Gastrocnemius medialis (tissue), 4 donors: Measurements from ENCODE around the gene LEMD2. TPM values are rescaled to one million over a fixed set of nuclear protein-coding genes. Genes with fewer than 3 reads are reported as not detected.

ENCODE experiments used
- ATAC-seq, 2 donors: fragments of 150-250 bp; one replicate each; pipeline ENCODE4 v1.9.1; 2016
- DNase-seq, 2 donors: peaks; one replicate each; pipeline ENCODE4 v3.0.0-alpha.2; 2019
- H3K27ac ChIP-seq, 4 donors: fragments of 200-600 bp; sonication (generic); 1 replicate in 1 of 4; 2 replicates in 3 of 4; pipeline ENCODE4 v1.5.1; 2016 to 2018; ENCODE audit warnings: mild to moderate bottlenecking in 2 of 4, moderate library complexity in 1 of 4
- H3K27me3 ChIP-seq, 3 donors: fragments of 200-600 bp; sonication (generic) in 2 of 3; 1 replicate in 1 of 3; 2 replicates in 2 of 3; pipeline versions ENCODE4 v1.5.1 to v1.6.0; 2016 to 2019; ENCODE audit warnings: mild to moderate bottlenecking in 1 of 3, moderate library complexity in 1 of 3
- H3K36me3 ChIP-seq, 2 donors: fragments of 200-600 bp; sonication (generic) in 1 of 2; one replicate each; pipeline ENCODE4 v1.5.1; 2017 to 2018
- H3K4me1 ChIP-seq, 2 donors: fragments of 200-600 bp; sonication (generic) in 1 of 2; one replicate each; pipeline ENCODE4 v1.5.1; 2016 to 2017; ENCODE audit warnings: mild to moderate bottlenecking in 2 of 2
- H3K4me3 ChIP-seq, 4 donors: fragments of 200-600 bp; sonication (generic) in 3 of 4; 1 replicate in 1 of 4; 2 replicates in 3 of 4; pipeline ENCODE4 v1.5.1; 2016 to 2019; ENCODE audit warnings: mild to moderate bottlenecking in 2 of 4
- H3K9me3 ChIP-seq, 3 donors: fragments of 200-600 bp; sonication (generic) in 2 of 3; 1 replicate in 1 of 3; 2 replicates in 2 of 3; pipeline ENCODE4 v1.5.1; 2016 to 2019
- POLR2A ChIP-seq, 2 donors: fragments of 450-650 bp; IDR thresholded peaks; one replicate each; pipeline ENCODE4 v1.6.1; 2017; ENCODE audit warnings: antibody characterized with exemption in 2 of 2, mild to moderate bottlenecking in 2 of 2, moderate library complexity in 2 of 2
- in situ Hi-C, 4 donors: fragments of 200-750 bp; cut with MboI; loops; one replicate each; pipeline versions ENCODE4 v1.15.0 to v1.8.0; 2017; ENCODE audit warnings: low sequenced_read_pairs in 4 of 4
- intact Hi-C: fragments of 100-400 bp; cut with DNase I; formaldehyde crosslinking; loops from one replicate; pipeline ENCODE4 v1.15.1; 2023; ENCODE audit warnings: low total_unique reads
- total RNA-seq, 4 donors: library from RNA; depleted of rRNA; stranded (reverse); fragments of >200 nt; gene quantifications; one replicate each; pipeline versions ENCODE4 v1.1.0 to v1.2.3, GENCODE V29; 2016
- TF ChIP-seq, protein P1 (sequence below), 5 experiments: fragments of 450-650 bp in 3 of 5; fragments of 200-600 bp in 2 of 5; sonication (generic) in 2 of 5; IDR thresholded peaks in 4 of 5; conservative IDR thresholded peaks in 1 of 5; 1 replicate in 4 of 5; 2 replicates in 1 of 5; pipeline ENCODE4 v1.5.1; 2016 to 2019; ENCODE audit warnings: antibody characterized with exemption in 5 of 5, mild to moderate bottlenecking in 3 of 5, moderate library complexity in 3 of 5

LEMD2 gene
- total RNA-seq, 4 donors from 2014 or later: 34.1 to 39.1 (median 38.1) TPM

GRCh38 chr6:33808641-33809180 lies 19.8 kb upstream of the LEMD2 start:
- intact Hi-C loops (no loop called here), in situ Hi-C loops (no loop called here)
- TF ChIP-seq, protein P1, sequence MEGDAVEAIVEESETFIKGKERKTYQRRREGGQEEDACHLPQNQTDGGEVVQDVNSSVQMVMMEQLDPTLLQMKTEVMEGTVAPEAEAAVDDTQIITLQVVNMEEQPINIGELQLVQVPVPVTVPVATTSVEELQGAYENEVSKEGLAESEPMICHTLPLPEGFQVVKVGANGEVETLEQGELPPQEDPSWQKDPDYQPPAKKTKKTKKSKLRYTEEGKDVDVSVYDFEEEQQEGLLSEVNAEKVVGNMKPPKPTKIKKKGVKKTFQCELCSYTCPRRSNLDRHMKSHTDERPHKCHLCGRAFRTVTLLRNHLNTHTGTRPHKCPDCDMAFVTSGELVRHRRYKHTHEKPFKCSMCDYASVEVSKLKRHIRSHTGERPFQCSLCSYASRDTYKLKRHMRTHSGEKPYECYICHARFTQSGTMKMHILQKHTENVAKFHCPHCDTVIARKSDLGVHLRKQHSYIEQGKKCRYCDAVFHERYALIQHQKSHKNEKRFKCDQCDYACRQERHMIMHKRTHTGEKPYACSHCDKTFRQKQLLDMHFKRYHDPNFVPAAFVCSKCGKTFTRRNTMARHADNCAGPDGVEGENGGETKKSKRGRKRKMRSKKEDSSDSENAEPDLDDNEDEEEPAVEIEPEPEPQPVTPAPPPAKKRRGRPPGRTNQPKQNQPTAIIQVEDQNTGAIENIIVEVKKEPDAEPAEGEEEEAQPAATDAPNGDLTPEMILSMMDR (IDR thresholded peaks at IDR 0.05 in 4 of 5, conservative IDR thresholded peaks at IDR 0.05 in 1 of 5): no peak
- no peak overlapping the region for H3K27ac ChIP-seq
- H3K4me3 ChIP-seq: no peak overlapping the region
- H3K36me3 ChIP-seq: no peaks in the 10 kb centered on the region
- H3K4me1 ChIP-seq: peaks cover 0 to 14% of the 10 kb centered on the region in 2 donors
- peaks cover 5 to 23% (median 18%) of the 10 kb centered on the region in 3 donors for H3K27me3 ChIP-seq
- H3K9me3 ChIP-seq: no peaks in the 10 kb centered on the region
- DNase-seq (no peak), ATAC-seq (no peak)

- intact Hi-C loops (no loop called here), in situ Hi-C loops (no loop called here)
- no peaks in the 10 kb centered on the region for H3K9me3 ChIP-seq
- ATAC-seq: no peak
- H3K27ac ChIP-seq: no peak overlapping the region
- TF ChIP-seq, protein P1 (IDR thresholded peaks at IDR 0.05 in 4 of 5, conservative IDR thresholded peaks at IDR 0.05 in 1 of 5): no peak
- TF ChIP-seq POLR2A (IDR thresholded peaks at IDR 0.05): no peak
- no peak overlapping the region for H3K4me3 ChIP-seq
- H3K4me1 ChIP-seq: peaks cover 0 to 14% of the 10 kb centered on the region in 2 donors
- DNase-seq: no peak
- peaks cover 0 to 19% (median 13%) of the 10 kb centered on the region in 3 donors for H3K27me3 ChIP-seq
- no peaks in the 10 kb centered on the region for H3K36me3 ChIP-seq
Measured at GRCh38 chr6:33807606-33808005, 18.7 kb upstream of the LEMD2 start.

DNA sequence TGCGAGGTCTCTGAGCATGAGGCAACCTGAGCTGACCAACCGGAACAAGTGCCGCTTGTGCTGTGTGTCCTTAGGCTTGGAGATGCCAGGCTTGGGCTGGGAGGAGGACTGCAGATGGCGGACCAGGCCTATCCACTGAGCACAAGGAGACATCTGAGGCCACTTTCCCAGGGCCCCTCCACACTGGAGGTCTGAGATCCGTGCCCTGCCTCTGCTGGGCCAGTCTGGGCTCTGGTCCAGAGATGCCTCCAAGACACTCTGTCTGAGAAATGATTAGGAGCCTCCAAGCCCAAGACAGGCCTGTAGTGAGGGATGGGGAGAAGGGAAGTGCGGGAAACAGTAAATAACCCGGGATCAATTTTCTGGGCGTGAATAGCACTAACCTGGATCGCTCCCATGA lies 17.9 kb upstream of the LEMD2 start:
- DNase-seq (no peak), ATAC-seq (no peak)
- H3K4me3 ChIP-seq: no peak overlapping the region
- intact Hi-C loops: no loop called here
- no peaks in the 10 kb centered on the region for H3K9me3 ChIP-seq
- H3K36me3 ChIP-seq: no peaks in the 10 kb centered on the region
- H3K27me3 ChIP-seq: peaks cover 0 to 14% (median 10%) of the 10 kb centered on the region in 3 donors
- H3K4me1 ChIP-seq: peaks cover 0 to 14% of the 10 kb centered on the region in 2 donors
- no peak overlapping the region for H3K27ac ChIP-seq
- in situ Hi-C loops: no loop called here
- TF ChIP-seq, protein P1 (IDR thresholded peaks at IDR 0.05 in 4 of 5, conservative IDR thresholded peaks at IDR 0.05 in 1 of 5): no peak

GRCh38 chr6:33803571-33804053 lies 14.7 kb upstream of the LEMD2 start, which contains the start of gene MLN:
TSS of gene MLN (minus strand) at chr6:33804003. CDS start at chr6:33801163, 2,840 bp downstream.
- DNase-seq: no peak
- peaks cover 0 to 14% (median 7%) of the 10 kb centered on the region in 3 donors for H3K27me3 ChIP-seq

More at GRCh38 chr6:33803571-33804053, 14.7 kb upstream of the LEMD2 start, which contains the start of gene MLN:
- Histone ChIP-seq H3K27ac (no peak within 1 kb of the TSS), H3K4me3 (no peak within 1 kb of the TSS), H3K9me3 (no peaks in the 10 kb centered on the region), H3K4me1 (peaks cover 0 to 11% of the 10 kb centered on the region in 2 donors), H3K36me3 (no peaks in the 10 kb centered on the region)
- no peak for TF ChIP-seq POLR2A (IDR thresholded peaks at IDR 0.05)
- TF ChIP-seq, protein P1 (IDR thresholded peaks at IDR 0.05 in 4 of 5, conservative IDR thresholded peaks at IDR 0.05 in 1 of 5): no peak
- ATAC-seq: no peak
- intact Hi-C loops (no loop called here), in situ Hi-C loops (no loop called here)
